DOHH2 (cell line): Measurements from ENCODE around the gene PAPOLA.

Experiments used
- H3F3A ChIP-seq: fragments of 200-600 bp; sonication (generic), shearing (Covaris generic); 2 replicates; pipeline ENCODE4 v1.6.0; 2016; ENCODE audit warnings: antibody characterized with exemption, mild to moderate bottlenecking; ENCODE audit not compliant: control insufficient read depth, insufficient read depth
- H3K27ac ChIP-seq: fragments of 200-600 bp; sonication (generic); 2 replicates; pipeline ENCODE4 v1.5.1; 2014; ENCODE audit warnings: low read depth, mild to moderate bottlenecking, low read length, moderate library complexity
- H3K27me3 ChIP-seq: fragments of 200-600 bp; sonication (generic); 2 replicates; pipeline ENCODE4 v1.6.1; 2014; ENCODE audit warnings: mild to moderate bottlenecking, low read length, mixed read lengths; ENCODE audit not compliant: control insufficient read depth
- H3K36me3 ChIP-seq: fragments of 200-600 bp; sonication (generic); 2 replicates; pipeline ENCODE4 v1.6.1; 2014; ENCODE audit warnings: mild to moderate bottlenecking, low read length, moderate library complexity, mixed read lengths; ENCODE audit not compliant: control insufficient read depth
- H3K4me1 ChIP-seq: fragments of 200-600 bp; sonication (generic); 2 replicates; pipeline ENCODE4 v1.6.1; 2014; ENCODE audit warnings: mild to moderate bottlenecking, low read length, mixed read lengths; ENCODE audit not compliant: control insufficient read depth
- H3K4me2 ChIP-seq: fragments of 200-600 bp; sonication (generic); 2 replicates; pipeline ENCODE4 v1.6.0; 2014; ENCODE audit warnings: mild to moderate bottlenecking, low read length, moderate library complexity
- H3K4me3 ChIP-seq: fragments of 200-600 bp; sonication (generic); 2 replicates; pipeline ENCODE4 v1.5.1; 2014; ENCODE audit warnings: mild to moderate bottlenecking, low read length, mixed read lengths
- H3K79me2 ChIP-seq: fragments of 200-600 bp; sonication (generic); 2 replicates; pipeline ENCODE4 v1.6.1; 2014; ENCODE audit warnings: mild to moderate bottlenecking, low read length, mixed read lengths; ENCODE audit not compliant: control insufficient read depth
- H3K9me2 ChIP-seq: fragments of 200-600 bp; sonication (generic); replicated peaks from 2 replicates; pipeline ENCODE4 v1.6.1; 2014; ENCODE audit warnings: mild to moderate bottlenecking, low read length, mixed read lengths; ENCODE audit not compliant: control insufficient read depth
- H3K9me3 ChIP-seq: fragments of 200-600 bp; sonication (generic); 2 replicates; pipeline ENCODE4 v1.6.1; 2014; ENCODE audit warnings: antibody characterized with exemption, low read length, mixed read lengths; ENCODE audit not compliant: control insufficient read depth, insufficient read depth
- H4K20me1 ChIP-seq: fragments of 200-600 bp; sonication (generic); 2 replicates; pipeline ENCODE4 v1.6.0; 2014; ENCODE audit warnings: low read depth, mild to moderate bottlenecking, antibody characterized with exemption, low read length, moderate library complexity; ENCODE audit not compliant: control insufficient read depth, insufficient read depth
- CTCF ChIP-seq: fragments of 200-600 bp; sonication (generic); IDR thresholded peaks from one replicate; pipeline ENCODE4 v1.5.1; 2014; ENCODE audit warnings: antibody characterized with exemption, mild to moderate bottlenecking, low read depth, low read length; ENCODE audit not compliant: poor library complexity, severe bottlenecking
- EZH2phosphoT487 ChIP-seq: fragments of 200-600 bp; sonication (generic); IDR thresholded peaks from 2 replicates; pipeline ENCODE4 v1.6.1; 2017; ENCODE audit warnings: borderline replicate concordance, mild to moderate bottlenecking, antibody characterized with exemption, low read length, moderate library complexity, mixed read lengths

The PAPOLA gene

GRCh38 chr14:96582411-96582961, 80.3 kb downstream of the PAPOLA start:
- peaks cover 35% of the 10 kb centered on the region for H3K27me3 ChIP-seq
- H3K9me3 ChIP-seq = no peaks in the 10 kb centered on the region

GRCh38 chr14:96582995-96583394, 80.8 kb downstream of the PAPOLA start:
- no peaks in the 10 kb centered on the region for H3K9me2 ChIP-seq
- TF ChIP-seq EZH2phosphoT487 (no peak), CTCF (no peak)

More at GRCh38 chr14:96582411-96582961, 80.3 kb downstream of the PAPOLA start:
- Histone ChIP-seq H3K79me2 (no peaks in the 10 kb centered on the region), H3K4me1 (peaks cover 30% of the 10 kb centered on the region), H3K4me3 (no peak overlapping the region), H3F3A (no peaks in the 10 kb centered on the region), H3K27ac (no peak overlapping the region), H3K36me3 (no peaks in the 10 kb centered on the region), H3K4me2 (peak overlapping the region; percentile 49; the same call in 1 of the 2 replicates), H4K20me1 (0 out of 2 replicates have a peak, but pooled peaks cover 3% of the 10 kb centered on the region), H3K9me2 (no peaks in the 10 kb centered on the region)
- TF ChIP-seq EZH2phosphoT487 (no peak), CTCF (no peak)

GRCh38 chr14:96583569-96584041, 81.4 kb downstream of the PAPOLA start:
- Histone ChIP-seq H3K27me3 (peaks cover 37% of the 10 kb centered on the region), H3K4me2 (peak overlapping the region; percentile 49), H3F3A (no peaks in the 10 kb centered on the region), H3K4me1 (peaks cover 32% of the 10 kb centered on the region), H3K79me2 (no peaks in the 10 kb centered on the region), H3K27ac (no peak overlapping the region), H4K20me1 (0 out of 2 replicates have a peak, but pooled peaks cover 3% of the 10 kb centered on the region), H3K9me3 (no peaks in the 10 kb centered on the region), H3K4me3 (peak overlapping the region; percentile 6; the same call in 1 of the 2 replicates), H3K9me2 (no peaks in the 10 kb centered on the region), H3K36me3 (no peaks in the 10 kb centered on the region)
- TF ChIP-seq EZH2phosphoT487 (no peak), CTCF (no peak)

More at GRCh38 chr14:96582995-96583394, 80.8 kb downstream of the PAPOLA start:
- H3K27ac ChIP-seq = no peak overlapping the region
- 0 out of 2 replicates have a peak, but pooled peaks cover 3% of the 10 kb centered on the region for H4K20me1 ChIP-seq
- peaks cover 35% of the 10 kb centered on the region for H3K27me3 ChIP-seq
- H3K4me2 ChIP-seq = peak overlapping the region; percentile 49
- H3K79me2 ChIP-seq = no peaks in the 10 kb centered on the region
- no peaks in the 10 kb centered on the region for H3K36me3 ChIP-seq
- peaks cover 30% of the 10 kb centered on the region for H3K4me1 ChIP-seq
- H3F3A ChIP-seq = no peaks in the 10 kb centered on the region
- H3K9me3 ChIP-seq = no peaks in the 10 kb centered on the region
- 0 out of 2 replicates have a peak overlapping the region, but pooled peaks have one; percentile 6 for H3K4me3 ChIP-seq
